Heart left ventricle (tissue), 13 donors: ENCODE results near the gene TM4SF1.

Source experiments
- POLR2A ChIP-seq, 2 donors: fragments of 450-650 bp; IDR thresholded peaks; one replicate each; pipeline ENCODE4 v1.6.1; 2017; ENCODE audit warnings: antibody characterized with exemption in 2 of 2, mild to moderate bottlenecking in 2 of 2, moderate library complexity in 2 of 2
- TF ChIP-seq, protein P1 (sequence below), 12 donors: fragments of 200-600 bp; sonication (generic) in 4 of 12; IDR thresholded peaks; one replicate each; pipeline versions ENCODE4 v1.5.0 to v1.8.0; 2018 to 2022; ENCODE audit warnings: antibody characterized with exemption in 12 of 12, mild to moderate bottlenecking in 5 of 12
- donor health status: ischemic (EF 13 %, LVEDD 7.1; RV severe dilation, severe dysfunction).
- donor health status: DM: no; HTN: yes; CAD: no.
- donor health status: DM: no; HTN: no; CAD: no.
- donor health status: ischemic (EF 25% LVEDD 6.9; RV normal size, moderate dysfunction).
- donor health status: ischemic (EF 25% LVEDD 5.7; RV mildly dilated, moderate dysfunction).
- donor health status: ischemic (EF 35%, LVEDD 5.7; RV mildly dilated, moderate dysfunction).
- donor health status: nonischemic (EF 11% LVEDD 7.7; RV severe dilation, severe dysfunction).
- donor health status: DM: yes; HTN: yes; CAD: no.
- donor health status: PGD.
- donor health status: ischemic (EF 29% LVEDD 5.4; RV normal size, mild dysfunction).
- donor health status: nonischemic (EF 23%, LVEDD 6.1; RV moderate dilation, normal function).

DNA sequence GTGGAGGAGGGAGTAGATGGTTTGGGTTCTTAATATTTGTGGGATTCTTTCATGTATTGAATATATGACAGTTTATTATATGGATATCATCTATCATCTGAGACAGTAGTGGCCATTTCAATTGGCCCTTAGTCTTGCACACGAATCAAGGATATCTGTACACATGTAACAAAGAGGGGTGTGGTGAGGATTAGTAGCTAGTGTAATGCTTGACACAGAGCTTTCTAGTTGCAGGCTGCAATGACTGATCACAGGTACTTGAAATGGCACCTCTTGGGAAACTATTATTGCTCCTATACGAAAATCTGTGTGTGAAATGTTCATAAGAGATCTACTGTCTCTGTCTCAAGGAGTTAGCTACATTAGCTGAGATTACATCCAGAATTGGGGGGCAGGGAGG, 12.8 kb downstream of the TM4SF1 start:
- TF ChIP-seq, protein P1, sequence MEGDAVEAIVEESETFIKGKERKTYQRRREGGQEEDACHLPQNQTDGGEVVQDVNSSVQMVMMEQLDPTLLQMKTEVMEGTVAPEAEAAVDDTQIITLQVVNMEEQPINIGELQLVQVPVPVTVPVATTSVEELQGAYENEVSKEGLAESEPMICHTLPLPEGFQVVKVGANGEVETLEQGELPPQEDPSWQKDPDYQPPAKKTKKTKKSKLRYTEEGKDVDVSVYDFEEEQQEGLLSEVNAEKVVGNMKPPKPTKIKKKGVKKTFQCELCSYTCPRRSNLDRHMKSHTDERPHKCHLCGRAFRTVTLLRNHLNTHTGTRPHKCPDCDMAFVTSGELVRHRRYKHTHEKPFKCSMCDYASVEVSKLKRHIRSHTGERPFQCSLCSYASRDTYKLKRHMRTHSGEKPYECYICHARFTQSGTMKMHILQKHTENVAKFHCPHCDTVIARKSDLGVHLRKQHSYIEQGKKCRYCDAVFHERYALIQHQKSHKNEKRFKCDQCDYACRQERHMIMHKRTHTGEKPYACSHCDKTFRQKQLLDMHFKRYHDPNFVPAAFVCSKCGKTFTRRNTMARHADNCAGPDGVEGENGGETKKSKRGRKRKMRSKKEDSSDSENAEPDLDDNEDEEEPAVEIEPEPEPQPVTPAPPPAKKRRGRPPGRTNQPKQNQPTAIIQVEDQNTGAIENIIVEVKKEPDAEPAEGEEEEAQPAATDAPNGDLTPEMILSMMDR (IDR thresholded peaks at IDR 0.05) = no peak
- TF ChIP-seq POLR2A (IDR thresholded peaks at IDR 0.05) = no peak
